Mucosa of rectum (tissue), 2 donors: ENCODE results near the gene COL15A1.

Experiments used
- H3K27ac ChIP-seq, 2 donors: one replicate each; pipeline ENCODE4 v1.7.0; 2013; ENCODE audit warnings: inconsistent platforms in 2 of 2, low read depth in 2 of 2, low read length in 2 of 2
- H3K27me3 ChIP-seq, 2 donors: one replicate each; pipeline ENCODE4 v1.7.0; 2013; ENCODE audit warnings: low read length in 2 of 2; ENCODE audit not compliant: control insufficient read depth in 2 of 2, insufficient read depth in 2 of 2
- H3K36me3 ChIP-seq, 2 donors: one replicate each; pipeline ENCODE4 v1.7.0; 2013; ENCODE audit warnings: low read length in 2 of 2; ENCODE audit not compliant: control insufficient read depth in 2 of 2, insufficient read depth in 2 of 2
- H3K4me1 ChIP-seq, 2 donors: one replicate each; pipeline ENCODE4 v1.7.0; 2013; ENCODE audit warnings: low read length in 2 of 2, mild to moderate bottlenecking in 1 of 2; ENCODE audit not compliant: control insufficient read depth in 2 of 2, insufficient read depth in 2 of 2
- H3K4me3 ChIP-seq, 2 donors: one replicate each; pipeline ENCODE4 v1.7.0; 2013; ENCODE audit warnings: low read length in 2 of 2
- H3K9ac ChIP-seq, 2 donors: one replicate each; pipeline ENCODE4 v1.7.0; 2013; ENCODE audit warnings: low read length in 2 of 2, low read depth in 1 of 2, mild to moderate bottlenecking in 1 of 2
- H3K9me3 ChIP-seq, 2 donors: one replicate each; pipeline ENCODE4 v1.7.0; 2013; ENCODE audit warnings: low read length in 2 of 2; ENCODE audit not compliant: control insufficient read depth in 2 of 2
- donor health status: healthy.
- donor health status: Normal muscosa, but diverticular disease.

The COL15A1 gene

GRCh38 chr9:99079542-99079941, 135.8 kb downstream of the COL15A1 start:
- no peaks in the 10 kb centered on the region for H3K4me1 ChIP-seq
- H3K4me3 ChIP-seq, result no peak overlapping the region
- H3K9me3 ChIP-seq, result no peaks in the 10 kb centered on the region
- H3K9ac ChIP-seq, result no peak overlapping the region
- H3K27ac ChIP-seq, result no peak overlapping the region
- H3K27me3 ChIP-seq, result no peaks in the 10 kb centered on the region
- H3K36me3 ChIP-seq, result no peaks in the 10 kb centered on the region

GRCh38 chr9:99083051-99083450, 139.3 kb downstream of the COL15A1 start:
- H3K27me3 ChIP-seq, result no peaks in the 10 kb centered on the region
- H3K27ac ChIP-seq, result no peak overlapping the region
- H3K4me3 ChIP-seq, result no peak overlapping the region
- H3K36me3 ChIP-seq, result no peaks in the 10 kb centered on the region
- H3K9me3 ChIP-seq, result no peaks in the 10 kb centered on the region
- no peaks in the 10 kb centered on the region for H3K4me1 ChIP-seq
- H3K9ac ChIP-seq, result no peak overlapping the region

GRCh38 chr9:99085949-99086948, 142.5 kb downstream of the COL15A1 start:
- Histone ChIP-seq H3K4me3 (no peak overlapping the region), H3K4me1 (no peaks in the 10 kb centered on the region), H3K9me3 (peaks cover 0 to 3% of the 10 kb centered on the region in 2 donors), H3K27ac (peak overlapping the region in 1 of 2 donors; percentile 7), H3K36me3 (no peaks in the 10 kb centered on the region), H3K27me3 (no peaks in the 10 kb centered on the region), H3K9ac (no peak overlapping the region)

GRCh38 chr9:99087462-99087861, 143.8 kb downstream of the COL15A1 start:
- H3K36me3 ChIP-seq, result no peaks in the 10 kb centered on the region
- H3K27ac ChIP-seq, result no peak overlapping the region

GRCh38 chr9:99090336-99091130, 146.8 kb downstream of the COL15A1 start:
- Histone ChIP-seq H3K4me1 (no peaks in the 10 kb centered on the region), H3K4me3 (no peak overlapping the region), H3K9ac (no peak overlapping the region), H3K27me3 (no peaks in the 10 kb centered on the region), H3K9me3 (peaks cover 0 to 3% of the 10 kb centered on the region in 2 donors), H3K27ac (no peak overlapping the region), H3K36me3 (no peaks in the 10 kb centered on the region)

More at GRCh38 chr9:99087462-99087861, 143.8 kb downstream of the COL15A1 start:
- no peak overlapping the region for H3K4me3 ChIP-seq
- H3K27me3 ChIP-seq, result no peaks in the 10 kb centered on the region
- H3K4me1 ChIP-seq, result no peaks in the 10 kb centered on the region
- H3K9ac ChIP-seq, result no peak overlapping the region
- peaks cover 0 to 3% of the 10 kb centered on the region in 2 donors for H3K9me3 ChIP-seq

- H3K9me3 ChIP-seq, result peaks cover 0 to 3% of the 10 kb centered on the region in 2 donors
- no peaks in the 10 kb centered on the region for H3K36me3 ChIP-seq
- H3K4me3 ChIP-seq, result no peak overlapping the region
- H3K27ac ChIP-seq, result no peak overlapping the region
- H3K4me1 ChIP-seq, result no peaks in the 10 kb centered on the region
- no peaks in the 10 kb centered on the region for H3K27me3 ChIP-seq
- H3K9ac ChIP-seq, result no peak overlapping the region
Observed at GRCh38 chr9:99092643-99093491, 149.2 kb downstream of the COL15A1 start.

- Histone ChIP-seq H3K9me3 (peaks cover 0 to 3% of the 10 kb centered on the region in 2 donors), H3K4me3 (no peak overlapping the region), H3K27ac (no peak overlapping the region), H3K36me3 (no peaks in the 10 kb centered on the region), H3K9ac (no peak overlapping the region), H3K27me3 (no peaks in the 10 kb centered on the region), H3K4me1 (no peaks in the 10 kb centered on the region)
Observed at GRCh38 chr9:99093492-99093791, 149.7 kb downstream of the COL15A1 start.

- Histone ChIP-seq H3K27me3 (no peaks in the 10 kb centered on the region), H3K27ac (no peak overlapping the region), H3K9me3 (no peaks in the 10 kb centered on the region), H3K9ac (no peak overlapping the region), H3K4me3 (no peak overlapping the region), H3K36me3 (no peaks in the 10 kb centered on the region), H3K4me1 (no peaks in the 10 kb centered on the region)
Observed at GRCh38 chr9:99095565-99095964, 151.9 kb downstream of the COL15A1 start.

- no peaks in the 10 kb centered on the region for H3K9me3 ChIP-seq
- H3K4me3 ChIP-seq, result no peak overlapping the region
- no peaks in the 10 kb centered on the region for H3K27me3 ChIP-seq
- H3K4me1 ChIP-seq, result no peaks in the 10 kb centered on the region
- H3K27ac ChIP-seq, result no peak overlapping the region
- H3K36me3 ChIP-seq, result no peaks in the 10 kb centered on the region
- H3K9ac ChIP-seq, result no peak overlapping the region
Observed at GRCh38 chr9:99096409-99096808, 152.7 kb downstream of the COL15A1 start.
